ENCODE measurements around the gene SLC6A18. TPM values are rescaled to one million over a fixed set of nuclear protein-coding genes. Genes with fewer than 3 reads are reported as not detected.
A peak's percentile ranks its signal among the peaks of the same experiment; 100 is the strongest.

The SLC6A18 gene
- total and polyA plus RNA-seq, 2 of the 13 experiments (the other 11 are each of a cell fraction or from before 2014, with no cell fraction given), result not detected

- Histone ChIP-seq H3K4me2 (ENCODE audit: low read depth, low read length) (no peak overlapping the region), H3K4me3 (replicated peaks in 1 of 3; ENCODE audit: insufficient read depth in 1 of 3, low read depth in 2 of 3, low read length in 3 of 3) (no peak overlapping the region), H4K20me1 (ENCODE audit: insufficient read depth, low read length) (no peaks in the 10 kb centered on the region), H3K27me3 (ENCODE audit: control insufficient read depth in 1 of 2, insufficient read depth in 2 of 2, low read length in 2 of 2) (peaks cover 17 to 55% of the 10 kb centered on the region in 2 experiments), H2AFZ (ENCODE audit: low read length) (no peak overlapping the region), H3K4me1 (ENCODE audit: insufficient read depth, low read length) (peaks cover 16% of the 10 kb centered on the region), H3K9ac (ENCODE audit: insufficient read depth, low read depth, low read length) (no peak overlapping the region), H3K9me3 (ENCODE audit: low read length) (no peaks in the 10 kb centered on the region), H3K79me2 (ENCODE audit: insufficient read depth, low read length) (no peaks in the 10 kb centered on the region), H3K36me3 (replicated peaks in 1 of 2; ENCODE audit: control insufficient read depth in 1 of 2, insufficient read depth in 2 of 2, low read length in 2 of 2) (no peaks in the 10 kb centered on the region), H3K27ac (ENCODE audit: extremely low read length, insufficient read depth, low read length) (no peak overlapping the region)
- in situ Hi-C loops (cut with HindIII; ENCODE audit: extremely low pct_ligation_motif_present, low pct_unique_long_range_greater_than_20kb), result no loop called here
- ChIA-PET CTCF (ENCODE audit: low intra/inter-chr PET ratio, low total read pairs) (interaction anchor here (1.4 kb wide), 1 partner anchor 436 kb away, joined by 6 read pairs; no protein-coding TSS in a partner anchor), POLR2A (interaction anchor here (1.0 kb wide), 1 partner anchor 26 kb away, joined by 3 read pairs; no protein-coding TSS in a partner anchor)
- intact Hi-C loops (cut with micrococcal nuclease; ENCODE audit: unreplicated experiment), result loop anchor here (10.0 kb wide), 1 partner anchor 436 kb away; no protein-coding TSS in a partner anchor
- DNase-seq (ENCODE audit: low spot score) (no peak), FAIRE-seq (no peak), ATAC-seq (peak; percentile 72)
- 60% methylated on average over 3 of the region's 24 CpGs for WGBS (ENCODE audit: low lambda C conversion rate)
- no TSS peak for BruUV-seq (replicated peaks)
- TF ChIP-seq TBX2 (CRISPR knock-in tag; IDR thresholded peaks at IDR 0.05; ENCODE audit: borderline replicate concordance) (0 out of 2 replicates have a peak, but pooled peaks have one; percentile 12), TMF1 (CRISPR knock-in tag; IDR thresholded peaks at IDR 0.05; ENCODE audit: low read depth) (no peak), ADNP (CRISPR knock-in tag; IDR thresholded peaks at IDR 0.05) (no peak), NFAT5 (CRISPR knock-in tag; IDR thresholded peaks at IDR 0.05) (no peak), CTCF (CRISPR knock-in tag; IDR thresholded peaks at IDR 0.05) (peak; percentile 80), RAD21 (CRISPR knock-in tag; IDR thresholded peaks at IDR 0.05) (peak; percentile 71), HNRNPLL (IDR thresholded peaks at IDR 0.05; ENCODE audit: low read depth, low read length, poor library complexity, severe bottlenecking) (peak; percentile 17), SMC3 (IDR thresholded peaks at IDR 0.05; ENCODE audit: low read length) (peak; percentile 34; the same call in 1 of the 2 replicates), ZNF296 (CRISPR knock-in tag; conservative IDR thresholded peaks at IDR 0.05) (peak; percentile 95), HNRNPL (IDR thresholded peaks at IDR 0.05; ENCODE audit: low read depth, low read length) (0 out of 2 replicates have a peak, but pooled peaks have one; percentile 22), ZNF687 (CRISPR knock-in tag; IDR thresholded peaks at IDR 0.05) (peak; percentile 18; the same call in 1 of the 2 replicates), TAF1 (CRISPR knock-in tag; IDR thresholded peaks at IDR 0.05) (no peak)
These were observed 16.3 kb upstream of the SLC6A18 start for GRCh38 chr5:1208743-1209488.

Data from HepG2 (cell line).